GM12864 (cell line): ENCODE measurements around the gene NCAPD3.
A peak's percentile ranks its signal among the peaks of the same experiment; 100 is the strongest.

ENCODE experiments used
- DNase-seq: peaks from one replicate; pipeline ENCODE4 v3.0.0-alpha.2; 2011; ENCODE audit warnings: low read depth
- H3K4me3 ChIP-seq: 2 replicates; pipeline ENCODE4 v1.5.1; 2011; ENCODE audit warnings: mild to moderate bottlenecking, low read depth, low read length, control low read depth
- TF ChIP-seq, protein P1 (sequence below): IDR thresholded peaks from 2 replicates; pipeline ENCODE4 v1.5.1; 2011; ENCODE audit warnings: low read depth, mild to moderate bottlenecking, moderate library complexity, low read length, control low read depth, inconsistent platforms; ENCODE audit errors: missing control alignments

NCAPD3 gene, protein sequence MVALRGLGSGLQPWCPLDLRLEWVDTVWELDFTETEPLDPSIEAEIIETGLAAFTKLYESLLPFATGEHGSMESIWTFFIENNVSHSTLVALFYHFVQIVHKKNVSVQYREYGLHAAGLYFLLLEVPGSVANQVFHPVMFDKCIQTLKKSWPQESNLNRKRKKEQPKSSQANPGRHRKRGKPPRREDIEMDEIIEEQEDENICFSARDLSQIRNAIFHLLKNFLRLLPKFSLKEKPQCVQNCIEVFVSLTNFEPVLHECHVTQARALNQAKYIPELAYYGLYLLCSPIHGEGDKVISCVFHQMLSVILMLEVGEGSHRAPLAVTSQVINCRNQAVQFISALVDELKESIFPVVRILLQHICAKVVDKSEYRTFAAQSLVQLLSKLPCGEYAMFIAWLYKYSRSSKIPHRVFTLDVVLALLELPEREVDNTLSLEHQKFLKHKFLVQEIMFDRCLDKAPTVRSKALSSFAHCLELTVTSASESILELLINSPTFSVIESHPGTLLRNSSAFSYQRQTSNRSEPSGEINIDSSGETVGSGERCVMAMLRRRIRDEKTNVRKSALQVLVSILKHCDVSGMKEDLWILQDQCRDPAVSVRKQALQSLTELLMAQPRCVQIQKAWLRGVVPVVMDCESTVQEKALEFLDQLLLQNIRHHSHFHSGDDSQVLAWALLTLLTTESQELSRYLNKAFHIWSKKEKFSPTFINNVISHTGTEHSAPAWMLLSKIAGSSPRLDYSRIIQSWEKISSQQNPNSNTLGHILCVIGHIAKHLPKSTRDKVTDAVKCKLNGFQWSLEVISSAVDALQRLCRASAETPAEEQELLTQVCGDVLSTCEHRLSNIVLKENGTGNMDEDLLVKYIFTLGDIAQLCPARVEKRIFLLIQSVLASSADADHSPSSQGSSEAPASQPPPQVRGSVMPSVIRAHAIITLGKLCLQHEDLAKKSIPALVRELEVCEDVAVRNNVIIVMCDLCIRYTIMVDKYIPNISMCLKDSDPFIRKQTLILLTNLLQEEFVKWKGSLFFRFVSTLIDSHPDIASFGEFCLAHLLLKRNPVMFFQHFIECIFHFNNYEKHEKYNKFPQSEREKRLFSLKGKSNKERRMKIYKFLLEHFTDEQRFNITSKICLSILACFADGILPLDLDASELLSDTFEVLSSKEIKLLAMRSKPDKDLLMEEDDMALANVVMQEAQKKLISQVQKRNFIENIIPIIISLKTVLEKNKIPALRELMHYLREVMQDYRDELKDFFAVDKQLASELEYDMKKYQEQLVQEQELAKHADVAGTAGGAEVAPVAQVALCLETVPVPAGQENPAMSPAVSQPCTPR (N-terminal part only)

DNA sequence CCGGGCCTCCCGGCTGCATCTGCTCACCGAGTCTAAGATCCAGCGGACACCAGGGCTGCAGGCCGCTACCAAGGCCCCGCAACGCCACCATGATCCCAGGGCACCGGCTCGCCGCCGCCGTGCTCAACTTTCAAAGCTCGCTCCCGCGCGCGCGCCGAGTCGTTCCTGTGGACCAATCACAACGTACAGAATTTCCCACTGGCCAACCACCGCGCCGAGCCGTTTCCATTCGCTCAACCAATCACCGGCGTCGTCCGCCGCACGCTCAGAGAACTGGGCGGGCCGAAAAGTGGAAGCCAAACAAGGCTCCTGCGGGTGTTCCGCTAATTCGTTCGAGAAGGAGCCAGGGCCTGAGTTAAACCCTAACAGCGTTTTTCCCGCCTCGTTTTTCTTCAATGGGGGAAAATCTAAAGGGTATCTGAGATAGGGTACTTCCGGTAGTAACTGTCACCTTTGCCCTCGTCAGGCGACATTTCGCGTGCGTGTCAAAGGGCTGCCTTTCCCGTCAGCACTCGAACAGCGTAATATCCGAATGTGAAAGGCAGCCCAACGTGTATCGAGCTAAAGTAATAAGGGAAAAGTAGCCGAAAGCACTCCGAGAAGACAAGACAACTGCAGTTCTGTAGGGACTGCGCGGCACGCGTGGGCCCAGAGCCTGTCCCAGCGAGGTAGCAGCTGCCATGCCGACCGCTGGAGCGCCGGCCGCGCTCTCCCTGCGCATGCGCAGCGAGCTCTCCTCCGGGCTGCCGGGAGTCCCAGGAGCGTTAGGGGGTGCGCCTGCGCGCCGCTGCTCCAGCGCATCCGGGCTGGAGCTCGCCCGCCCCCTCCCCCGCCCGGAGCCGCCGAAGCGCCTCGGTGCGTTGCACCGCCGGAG lies at the start of gene NCAPD3, which contains the start of gene VPS26B:
Gene NCAPD3 (minus strand): TSS at position 132 of the 874 bp plus-strand sequence. CDS start 41 bp downstream, at position 91.
Gene VPS26B (plus strand): TSS at position 836 of the 874 bp plus-strand sequence. CDS start 452 bp downstream, outside the sequence.
- peak; percentile 87 for DNase-seq
- H3K4me3 ChIP-seq: peak within 1 kb of the TSS; percentile 81
- TF ChIP-seq, protein P1, sequence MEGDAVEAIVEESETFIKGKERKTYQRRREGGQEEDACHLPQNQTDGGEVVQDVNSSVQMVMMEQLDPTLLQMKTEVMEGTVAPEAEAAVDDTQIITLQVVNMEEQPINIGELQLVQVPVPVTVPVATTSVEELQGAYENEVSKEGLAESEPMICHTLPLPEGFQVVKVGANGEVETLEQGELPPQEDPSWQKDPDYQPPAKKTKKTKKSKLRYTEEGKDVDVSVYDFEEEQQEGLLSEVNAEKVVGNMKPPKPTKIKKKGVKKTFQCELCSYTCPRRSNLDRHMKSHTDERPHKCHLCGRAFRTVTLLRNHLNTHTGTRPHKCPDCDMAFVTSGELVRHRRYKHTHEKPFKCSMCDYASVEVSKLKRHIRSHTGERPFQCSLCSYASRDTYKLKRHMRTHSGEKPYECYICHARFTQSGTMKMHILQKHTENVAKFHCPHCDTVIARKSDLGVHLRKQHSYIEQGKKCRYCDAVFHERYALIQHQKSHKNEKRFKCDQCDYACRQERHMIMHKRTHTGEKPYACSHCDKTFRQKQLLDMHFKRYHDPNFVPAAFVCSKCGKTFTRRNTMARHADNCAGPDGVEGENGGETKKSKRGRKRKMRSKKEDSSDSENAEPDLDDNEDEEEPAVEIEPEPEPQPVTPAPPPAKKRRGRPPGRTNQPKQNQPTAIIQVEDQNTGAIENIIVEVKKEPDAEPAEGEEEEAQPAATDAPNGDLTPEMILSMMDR: no peak

DNA sequence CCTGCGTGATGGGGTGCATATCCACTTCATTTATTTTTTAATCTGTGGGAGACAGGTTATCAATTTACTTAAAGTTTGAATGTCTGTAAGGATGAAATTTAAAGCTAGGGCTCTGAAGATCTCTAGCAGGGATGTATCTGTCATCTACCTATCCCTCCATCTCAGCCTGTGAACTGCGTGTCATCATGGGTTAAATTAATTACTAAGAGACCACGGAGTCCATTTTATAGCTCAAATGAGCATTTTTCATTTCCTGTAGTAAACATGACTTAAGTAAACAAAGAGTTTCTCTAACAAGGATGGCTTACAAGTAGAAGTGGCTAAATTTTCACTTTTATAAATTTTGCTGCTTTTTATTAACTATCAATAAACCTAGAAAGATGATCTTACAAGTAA lies 49.5 kb upstream of the NCAPD3 start:
- no peak overlapping the region for H3K4me3 ChIP-seq
- DNase-seq: no peak
- TF ChIP-seq, protein P1: no peak

DNA sequence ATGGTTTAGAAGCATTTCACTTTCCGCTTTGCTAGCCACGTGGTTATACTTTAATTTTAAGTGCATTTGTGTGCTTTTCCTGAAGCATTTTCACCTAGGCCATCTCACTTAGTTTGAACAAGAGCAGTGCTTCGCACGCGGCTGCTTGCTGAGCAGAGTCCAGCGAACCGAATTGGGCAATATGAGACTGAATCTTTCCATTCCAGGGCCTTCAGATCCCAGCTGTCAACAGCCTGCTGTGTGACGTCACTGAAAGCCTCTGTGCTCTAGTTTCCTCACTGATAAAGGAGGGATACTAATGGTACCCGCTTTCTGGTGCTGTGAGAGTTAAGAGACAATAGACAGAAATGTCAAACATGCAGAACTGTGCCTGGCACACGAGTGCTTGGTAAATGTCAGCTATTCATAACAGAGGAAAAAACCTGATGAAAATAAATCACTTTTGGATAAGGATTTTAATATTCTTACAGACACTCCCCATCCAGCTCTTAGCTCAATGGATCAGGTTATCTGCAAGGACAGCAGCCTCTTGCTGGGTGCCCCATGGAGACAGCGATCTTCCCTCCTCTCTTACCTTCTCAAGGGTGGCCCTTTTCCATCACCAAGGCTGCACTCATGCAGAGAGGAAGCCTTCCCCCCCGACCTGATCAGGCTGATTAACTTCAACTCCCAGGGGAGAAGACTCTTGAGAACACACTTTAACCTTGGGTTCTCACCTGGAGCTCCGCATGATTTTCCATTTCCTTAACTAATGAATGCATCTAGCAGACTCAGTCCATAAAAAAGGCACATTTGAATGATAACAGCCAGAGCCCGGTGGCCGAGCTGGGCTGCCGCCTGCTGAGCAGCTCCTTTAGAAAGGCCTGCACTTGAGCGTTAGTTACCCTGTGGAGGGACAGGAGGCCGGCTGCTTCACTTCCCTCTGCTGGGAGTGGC lies 48.9 kb upstream of the NCAPD3 start:
- no peak for DNase-seq
- TF ChIP-seq, protein P1: no peak
- no peak overlapping the region for H3K4me3 ChIP-seq

DNA sequence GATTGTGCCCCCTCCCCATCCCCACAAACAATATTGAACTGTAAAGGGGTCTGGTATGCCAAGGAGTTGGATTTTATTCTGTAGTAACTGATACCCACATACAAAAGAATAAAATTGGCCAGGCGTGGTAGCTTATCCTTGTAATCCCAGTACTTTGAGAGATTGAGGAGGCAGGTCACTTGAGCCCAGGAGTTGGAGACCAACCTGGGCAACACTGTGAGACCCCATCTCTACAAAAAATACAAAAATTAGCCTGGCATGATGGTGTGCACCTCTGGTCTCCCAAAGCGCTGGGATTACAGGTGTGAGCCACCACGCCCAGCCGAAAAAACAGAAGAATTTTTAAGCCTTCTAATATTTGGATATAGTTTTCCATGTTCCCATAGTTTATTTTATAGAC lies 48.2 kb upstream of the NCAPD3 start:
- no peak for DNase-seq
- TF ChIP-seq, protein P1: no peak
- H3K4me3 ChIP-seq: no peak overlapping the region

DNA sequence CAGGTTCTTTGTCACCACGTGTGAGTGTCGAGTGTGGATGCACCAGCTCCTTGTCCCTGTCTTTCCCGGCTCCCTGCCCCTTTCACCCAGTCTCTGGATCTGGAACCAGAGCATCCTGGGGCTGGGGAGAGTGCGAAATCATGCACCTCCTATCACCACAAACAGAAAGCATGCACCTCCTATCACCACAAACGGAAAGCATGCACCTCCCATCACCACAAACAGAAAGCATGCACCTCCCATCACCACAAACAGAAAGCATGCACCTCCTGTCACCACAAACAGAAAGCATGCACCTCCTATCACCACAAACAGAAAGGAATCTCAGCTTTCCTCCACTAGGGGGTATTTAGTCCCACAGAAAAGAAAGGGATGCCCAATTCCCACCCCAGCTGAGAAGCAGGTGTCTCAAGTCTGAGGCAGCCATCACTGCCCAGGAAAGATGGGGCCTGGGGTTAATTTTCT lies 46.5 kb upstream of the NCAPD3 start:
- no peak overlapping the region for H3K4me3 ChIP-seq
- TF ChIP-seq, protein P1: peak; percentile 42
- no peak for DNase-seq
